Skeletal muscle tissue (tissue), 4 donors: Measurements from ENCODE around the gene EWSR1. TPM values are rescaled to one million over a fixed set of nuclear protein-coding genes. Genes with fewer than 3 reads are reported as not detected.
"Not testable (repeated sequence)": the region's sequence is repeated elsewhere in the genome, so short reads cannot be mapped to it uniquely, and the experiment has no call there.

Source experiments
- H3K27ac ChIP-seq: one replicate; pipeline ENCODE4 v1.7.0; 2013; ENCODE audit warnings: mild to moderate bottlenecking, low read depth, low read length, inconsistent platforms
- H3K27me3 ChIP-seq, 3 donors: one replicate each; pipeline ENCODE4 v1.7.0; 2013; ENCODE audit warnings: low read length in 3 of 3; ENCODE audit not compliant: control insufficient read depth in 3 of 3, insufficient read depth in 3 of 3
- H3K36me3 ChIP-seq, 3 donors: one replicate each; pipeline ENCODE4 v1.7.0; 2013; ENCODE audit warnings: low read length in 3 of 3; ENCODE audit not compliant: control insufficient read depth in 3 of 3, insufficient read depth in 3 of 3
- H3K4me1 ChIP-seq, 3 donors: one replicate each; pipeline ENCODE4 v1.7.0; 2013; ENCODE audit warnings: low read length in 3 of 3, mild to moderate bottlenecking in 3 of 3; ENCODE audit not compliant: control insufficient read depth in 3 of 3, insufficient read depth in 3 of 3
- H3K4me3 ChIP-seq, 3 donors: one replicate each; pipeline ENCODE4 v1.7.0; 2013; ENCODE audit warnings: low read length in 3 of 3
- H3K9ac ChIP-seq, 3 donors: one replicate each; pipeline ENCODE4 v1.7.0; 2013; ENCODE audit warnings: low read length in 3 of 3, mild to moderate bottlenecking in 3 of 3, moderate library complexity in 2 of 3, low read depth in 1 of 3
- H3K9me3 ChIP-seq, 3 donors: one replicate each; pipeline ENCODE4 v1.7.0; 2013; ENCODE audit warnings: low read length in 3 of 3; ENCODE audit not compliant: control insufficient read depth in 3 of 3
- total RNA-seq: library from RNA; depleted of rRNA; stranded (reverse); fragments of >200 nt; gene quantifications from one replicate; pipeline ENCODE4 v1.2.3, GENCODE V29; 2014
- donor health status: Osteomylitis.

Gene EWSR1
- 84.5 TPM for total RNA-seq

- H3K9ac ChIP-seq, result peak within 1 kb of the TSS; percentile 99 to 100 (median 100)
- peaks cover 58 to 66% (median 59%) of the 10 kb centered on the region in 3 donors for H3K4me1 ChIP-seq
- H3K4me3 ChIP-seq, result peak within 1 kb of the TSS; percentile 89 to 98 (median 96)
- no peaks in the 10 kb centered on the region for H3K9me3 ChIP-seq
- H3K36me3 ChIP-seq, result peaks cover 7 to 23% (median 18%) of the 10 kb centered on the region in 3 donors
- H3K27me3 ChIP-seq, result no peaks in the 10 kb centered on the region
- peak within 1 kb of the TSS; percentile 100 for H3K27ac ChIP-seq
Observed at GRCh38 chr22:29267858-29268510, at the start of gene EWSR1, which contains the start of gene RHBDD3. Gene EWSR1, plus strand, starts transcription at chr22:29268268. Its CDS starts 69 bp downstream, at chr22:29268337. Gene RHBDD3, minus strand, starts transcription at chr22:29267981. Its CDS starts 2,355 bp downstream, at chr22:29265626.

- H3K4me3 ChIP-seq, result no peak overlapping the region
- peaks cover 0 to 2% (median 0%) of the 10 kb centered on the region in 3 donors for H3K4me1 ChIP-seq
- no peaks in the 10 kb centered on the region for H3K9me3 ChIP-seq
- no peak overlapping the region for H3K27ac ChIP-seq
- no peaks in the 10 kb centered on the region for H3K27me3 ChIP-seq
- no peak overlapping the region for H3K9ac ChIP-seq
- no peaks in the 10 kb centered on the region for H3K36me3 ChIP-seq
Observed at GRCh38 chr22:29218758-29219408, 49.2 kb upstream of the EWSR1 start.

- not testable (repeated sequence) for H3K27me3 ChIP-seq, H3K27ac ChIP-seq, H3K36me3 ChIP-seq, H3K9ac ChIP-seq, H3K4me1 ChIP-seq, H3K9me3 ChIP-seq, H3K4me3 ChIP-seq
Observed at GRCh38 chr22:29219409-29219782, 48.7 kb upstream of the EWSR1 start.

- no peak overlapping the region for H3K9ac ChIP-seq
- H3K9me3 ChIP-seq, result no peaks in the 10 kb centered on the region
- H3K4me3 ChIP-seq, result no peak overlapping the region
- no peaks in the 10 kb centered on the region for H3K36me3 ChIP-seq
- H3K27ac ChIP-seq, result no peak overlapping the region
- H3K4me1 ChIP-seq, result peaks cover 4 to 8% (median 6%) of the 10 kb centered on the region in 3 donors
- H3K27me3 ChIP-seq, result peaks cover 0 to 7% (median 0%) of the 10 kb centered on the region in 3 donors
Observed at GRCh38 chr22:29219881-29220670, 48.0 kb upstream of the EWSR1 start.

- Histone ChIP-seq H3K9ac (no peak overlapping the region), H3K27me3 (peaks cover 0 to 10% (median 0%) of the 10 kb centered on the region in 3 donors), H3K36me3 (no peaks in the 10 kb centered on the region), H3K27ac (no peak overlapping the region), H3K9me3 (no peaks in the 10 kb centered on the region), H3K4me1 (peaks cover 15 to 20% (median 17%) of the 10 kb centered on the region in 3 donors), H3K4me3 (no peak overlapping the region)
Observed at GRCh38 chr22:29224121-29224858, 43.8 kb upstream of the EWSR1 start.

- no peaks in the 10 kb centered on the region for H3K36me3 ChIP-seq
- H3K27me3 ChIP-seq, result peaks cover 0 to 10% (median 0%) of the 10 kb centered on the region in 3 donors
- H3K9ac ChIP-seq, result no peak overlapping the region
- H3K4me3 ChIP-seq, result no peak overlapping the region
- H3K4me1 ChIP-seq, result peaks cover 15 to 20% (median 17%) of the 10 kb centered on the region in 3 donors
- H3K27ac ChIP-seq, result peak overlapping the region; percentile 65
- H3K9me3 ChIP-seq, result no peaks in the 10 kb centered on the region
Observed at GRCh38 chr22:29224859-29225410, 43.1 kb upstream of the EWSR1 start.

- Histone ChIP-seq H3K9me3 (no peaks in the 10 kb centered on the region), H3K9ac (peak overlapping the region; percentile 32 to 45 (median 33)), H3K4me3 (no peak overlapping the region), H3K36me3 (no peaks in the 10 kb centered on the region), H3K4me1 (peaks cover 15 to 20% (median 17%) of the 10 kb centered on the region in 3 donors), H3K27ac (peak overlapping the region; percentile 65), H3K27me3 (peaks cover 0 to 10% (median 0%) of the 10 kb centered on the region in 3 donors)
Observed at GRCh38 chr22:29225422-29226090, 42.5 kb upstream of the EWSR1 start.

- Histone ChIP-seq H3K4me1 (peaks cover 15 to 20% (median 17%) of the 10 kb centered on the region in 3 donors), H3K9me3 (no peaks in the 10 kb centered on the region), H3K4me3 (no peak overlapping the region), H3K27ac (peak overlapping the region; percentile 65), H3K9ac (peak overlapping the region in 1 of 3 donors; percentile 32), H3K36me3 (no peaks in the 10 kb centered on the region), H3K27me3 (peaks cover 0 to 10% (median 0%) of the 10 kb centered on the region in 3 donors)
Observed at GRCh38 chr22:29226351-29226981, 41.6 kb upstream of the EWSR1 start.
